DMS114 treated with DMSO at 0.1 percent for 48 hours (cell line): Measurements from ENCODE around the gene ANKS1A.
"Not testable (repeated sequence)": the region's sequence is repeated elsewhere in the genome, so short reads cannot be mapped to it uniquely, and the experiment has no call there.

Source experiments
- DNase-seq: peaks from one replicate; lab custom pipeline; 2025; ENCODE audit not compliant: unreplicated experiment; lab: John Stamatoyannopoulos, UW

ANKS1A gene

GRCh38 chr6:34986845-34987246 is 97.8 kb downstream of the ANKS1A start:
- peak; percentile 33 for DNase-seq

GRCh38 chr6:34987506-34987905 is 98.5 kb downstream of the ANKS1A start:
- no peak for DNase-seq

DNA sequence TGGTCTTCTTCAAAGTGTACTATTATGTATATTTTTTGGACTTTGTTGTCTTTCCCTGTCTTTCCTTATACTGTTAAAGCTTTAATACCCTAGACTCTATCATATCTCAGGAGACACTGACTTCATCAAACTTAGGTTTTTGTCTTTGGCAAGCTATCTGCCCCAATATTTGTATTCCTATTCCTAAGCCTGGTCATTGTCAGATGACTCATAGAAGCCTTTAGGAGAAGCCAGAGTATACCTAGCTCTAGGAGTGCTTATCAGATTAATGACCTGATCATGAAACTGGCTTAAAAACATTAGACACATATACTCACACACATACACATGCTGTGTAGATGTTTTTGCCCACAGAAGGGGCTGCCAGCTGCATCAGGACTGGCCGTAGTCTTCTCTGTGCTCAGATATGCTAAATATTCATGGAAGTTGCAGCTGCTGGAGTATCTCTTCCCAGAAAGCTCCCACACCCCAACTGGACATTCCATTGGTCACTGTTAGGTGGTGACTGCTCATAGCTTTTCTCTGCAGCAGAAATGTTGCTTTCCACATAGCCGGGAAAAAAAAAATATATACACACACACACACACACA is 102.0 kb downstream of the ANKS1A start:
- no peak for DNase-seq

DNA sequence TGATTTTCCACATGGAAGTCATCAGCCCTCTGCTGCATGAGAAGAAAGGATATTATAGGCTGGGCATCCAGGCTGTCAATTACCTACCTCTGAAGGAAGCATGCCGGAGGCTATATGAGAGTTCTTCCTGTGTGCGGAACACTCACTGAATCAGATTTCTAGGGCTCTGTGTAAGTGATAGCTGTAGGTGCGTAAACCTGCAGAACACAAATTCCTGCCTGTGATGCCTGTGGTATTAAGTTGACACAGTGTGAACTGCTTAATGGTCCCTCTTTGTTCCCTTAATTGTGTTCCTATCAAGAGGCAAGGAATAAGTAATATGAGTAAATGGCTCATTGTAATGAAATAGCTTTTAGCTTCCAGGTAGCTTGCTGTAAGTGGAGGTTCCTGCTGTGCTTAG is 103.3 kb downstream of the ANKS1A start:
- no peak for DNase-seq

GRCh38 chr6:34993213-34993612 is 104.2 kb downstream of the ANKS1A start:
- no peak for DNase-seq

- no peak for DNase-seq
Observed at GRCh38 chr6:34994693-34995092, 105.6 kb downstream of the ANKS1A start.

DNA sequence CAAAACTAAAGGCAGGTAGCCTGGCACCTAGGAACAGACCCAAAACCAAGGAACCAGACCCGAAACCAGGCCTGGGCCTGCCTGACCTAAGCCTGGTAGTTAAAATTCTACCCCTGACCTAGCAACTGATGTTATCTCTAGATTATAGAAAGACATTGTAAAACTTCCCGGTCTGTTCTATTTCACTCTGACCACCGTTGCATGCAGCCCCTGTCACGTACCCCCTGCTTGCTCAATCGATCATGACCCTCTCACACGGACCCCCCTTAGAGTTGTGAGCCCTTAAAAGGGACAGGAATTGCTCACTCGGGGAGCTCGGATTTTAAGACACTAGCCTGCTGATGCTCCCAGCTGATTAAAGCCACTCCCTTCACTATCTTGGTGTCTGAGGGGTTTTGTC is 109.4 kb downstream of the ANKS1A start:
- DNase-seq: not testable (repeated sequence)

DNA sequence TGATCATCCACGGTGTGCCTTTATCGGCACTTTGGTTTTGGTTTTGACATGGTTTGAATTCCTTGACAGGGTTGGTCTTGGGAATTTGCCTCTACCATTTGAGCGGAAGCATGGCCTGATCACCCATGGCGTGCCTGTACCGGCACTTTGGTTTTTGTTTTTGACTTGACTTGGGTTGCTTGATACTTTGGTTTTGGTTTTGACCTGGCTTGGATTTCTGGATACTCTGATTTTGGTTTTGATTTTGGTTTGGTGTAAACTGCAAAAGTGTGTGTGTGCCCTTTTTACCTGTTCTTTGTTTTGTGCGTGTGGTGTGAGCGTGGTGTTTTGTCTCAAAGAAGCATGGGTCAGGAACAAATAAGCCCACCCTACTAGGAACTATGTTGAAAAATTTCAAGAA is 110.1 kb downstream of the ANKS1A start:
- DNase-seq: not testable (repeated sequence)

DNA sequence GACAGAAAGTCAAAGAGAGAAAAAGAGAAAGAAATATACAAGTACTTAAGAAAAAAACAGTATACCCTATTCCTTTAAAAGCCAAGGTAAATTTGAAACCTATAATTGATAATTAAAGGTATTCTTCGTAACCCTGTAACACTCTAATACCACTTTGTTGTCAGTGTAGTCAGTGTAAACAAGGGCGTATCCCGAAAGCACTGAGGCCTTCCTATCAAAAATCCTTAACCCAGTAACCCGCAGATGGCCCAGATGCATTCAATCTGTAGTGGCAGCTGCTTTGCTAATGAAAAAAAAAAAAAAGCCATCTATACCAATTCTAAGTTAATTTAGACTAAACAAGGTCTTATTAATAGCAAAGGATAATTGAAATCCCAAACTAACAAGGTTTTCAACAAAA is 110.9 kb downstream of the ANKS1A start:
- not testable (repeated sequence) for DNase-seq

DNA sequence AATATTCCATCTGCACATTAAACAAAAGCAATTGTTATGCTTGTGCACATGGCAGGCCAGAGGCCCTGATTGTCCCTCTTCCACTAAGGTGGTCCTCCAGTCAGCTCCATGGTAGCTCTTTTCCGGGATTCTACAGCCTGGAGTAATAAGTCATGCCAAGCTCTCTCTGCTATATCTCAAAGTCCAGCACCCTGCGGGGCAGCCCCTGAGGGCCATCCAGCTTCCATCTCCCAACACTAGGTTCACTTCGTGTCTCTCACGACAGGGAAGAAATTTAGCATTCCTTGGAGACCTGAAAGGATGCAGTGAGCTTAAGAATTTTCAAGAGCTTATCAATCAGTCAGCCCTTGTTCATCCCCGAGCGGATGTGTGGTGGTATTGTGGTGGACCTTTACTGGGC is 112.3 kb downstream of the ANKS1A start:
- not testable (repeated sequence) for DNase-seq

GRCh38 chr6:35003886-35004530 is 115.0 kb downstream of the ANKS1A start:
- DNase-seq: not testable (repeated sequence)

DNA sequence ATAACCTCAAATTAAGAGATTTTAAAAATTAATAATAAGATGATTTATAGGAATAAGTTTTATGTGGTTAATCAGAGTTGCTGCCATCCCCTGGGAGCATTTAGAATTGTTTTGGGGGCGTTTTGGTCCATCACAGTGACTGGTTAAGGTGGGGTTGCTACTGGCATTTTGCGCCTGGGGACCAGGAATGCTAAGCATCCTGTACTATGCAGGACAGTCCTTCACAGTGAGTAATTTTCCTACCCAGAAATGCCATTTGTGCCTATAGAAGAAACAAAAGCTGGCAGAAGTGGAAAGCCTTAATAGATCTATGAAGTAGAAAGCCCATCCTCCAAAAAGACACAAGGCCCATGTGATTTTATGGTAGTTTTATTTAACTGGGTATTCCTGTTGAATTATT is 118.0 kb downstream of the ANKS1A start:
- no peak for DNase-seq

- DNase-seq: no peak
Observed at GRCh38 chr6:35008858-35009257, 119.8 kb downstream of the ANKS1A start.

- DNase-seq: no peak
Observed at GRCh38 chr6:35011096-35012041, 122.3 kb downstream of the ANKS1A start.

GRCh38 chr6:35013701-35014100 is 124.6 kb downstream of the ANKS1A start:
- no peak for DNase-seq

- no peak for DNase-seq
Observed at GRCh38 chr6:35014341-35014740, 125.3 kb downstream of the ANKS1A start.

DNA sequence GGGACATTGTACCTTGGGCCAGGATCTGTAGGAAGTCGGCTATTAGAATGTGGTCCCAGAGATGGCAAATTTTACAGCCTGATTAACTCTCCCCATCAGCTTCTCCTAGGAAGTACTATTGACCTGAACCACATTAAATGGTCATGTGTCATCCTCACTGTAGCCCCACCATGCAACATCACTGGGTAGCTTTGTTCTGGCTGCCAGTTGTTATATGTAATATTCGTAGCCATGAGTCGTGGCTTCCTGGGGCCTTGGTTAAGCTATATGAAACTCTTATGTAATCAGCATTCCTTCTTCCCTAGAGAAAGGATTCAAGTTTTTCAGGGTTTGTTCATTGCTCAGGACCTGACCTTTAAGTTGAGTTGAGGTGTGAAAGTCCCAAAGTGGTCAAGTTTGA is 125.7 kb downstream of the ANKS1A start:
- no peak for DNase-seq

- DNase-seq: no peak
Observed at GRCh38 chr6:35015476-35015875, 126.4 kb downstream of the ANKS1A start.

DNA sequence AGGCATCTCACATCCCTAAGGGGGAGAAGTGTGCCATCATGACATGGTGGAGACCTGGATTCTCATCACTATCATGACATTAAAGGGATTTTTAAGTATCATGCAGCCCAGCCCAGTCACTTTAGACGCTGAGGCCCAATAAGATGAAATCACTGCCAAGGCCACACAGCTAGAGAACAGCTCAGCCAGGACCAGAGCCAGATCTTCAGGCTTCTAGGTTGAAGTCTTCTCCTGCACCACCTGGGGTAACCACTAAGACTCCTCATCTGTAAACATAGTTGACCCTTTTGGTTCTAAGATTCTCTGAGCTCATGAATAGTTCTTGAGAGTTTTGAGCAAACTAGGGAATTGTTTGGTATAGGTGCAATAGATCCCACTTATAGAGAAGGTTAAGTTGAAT is 126.9 kb downstream of the ANKS1A start:
- DNase-seq: no peak

GRCh38 chr6:35016502-35017321 is 127.7 kb downstream of the ANKS1A start:
- no peak for DNase-seq
